Stimulated activated naive CD4-positive, alpha-beta T cell (primary cell): ENCODE data around the gene UBASH3A.
"Not testable (repeated sequence)": the region's sequence is repeated elsewhere in the genome, so short reads cannot be mapped to it uniquely, and the experiment has no call there.

Source experiments
- DNase-seq, 6 experiments: peaks; one replicate each; lab custom pipeline; 2025; lab: John Stamatoyannopoulos, UW

The UBASH3A gene

GRCh38 chr21:42467140-42467983, 63.7 kb downstream of the UBASH3A start:
- DNase-seq = no peak

- no peak for DNase-seq
These were observed 64.9 kb downstream of the UBASH3A start for GRCh38 chr21:42468491-42469131.

- no peak for DNase-seq
These were observed 65.6 kb downstream of the UBASH3A start for GRCh38 chr21:42469272-42469671.

GRCh38 chr21:42469726-42470125, 66.0 kb downstream of the UBASH3A start:
- DNase-seq = not testable (repeated sequence)

- no peak for DNase-seq
These were observed 67.5 kb downstream of the UBASH3A start for GRCh38 chr21:42471206-42471605.

GRCh38 chr21:42471716-42472330, 68.1 kb downstream of the UBASH3A start:
- no peak for DNase-seq

GRCh38 chr21:42472521-42472920, 68.8 kb downstream of the UBASH3A start:
- DNase-seq = no peak

- no peak for DNase-seq
These were observed 69.9 kb downstream of the UBASH3A start for GRCh38 chr21:42473498-42474042.

- DNase-seq = no peak
These were observed 70.5 kb downstream of the UBASH3A start for GRCh38 chr21:42474043-42474831.

- DNase-seq = no peak
These were observed 71.3 kb downstream of the UBASH3A start for GRCh38 chr21:42475036-42475435.

- no peak for DNase-seq
These were observed 72.1 kb downstream of the UBASH3A start for GRCh38 chr21:42475526-42476387.

- DNase-seq = no peak
These were observed 73.0 kb downstream of the UBASH3A start for GRCh38 chr21:42476388-42477331.

- DNase-seq = no peak
These were observed 74.8 kb downstream of the UBASH3A start for GRCh38 chr21:42478504-42478903.

- DNase-seq = no peak
These were observed 75.9 kb downstream of the UBASH3A start for GRCh38 chr21:42479582-42479981.

GRCh38 chr21:42480736-42481135, 77.0 kb downstream of the UBASH3A start:
- no peak for DNase-seq

- no peak for DNase-seq
These were observed 77.5 kb downstream of the UBASH3A start for GRCh38 chr21:42481169-42481568.

- no peak for DNase-seq
These were observed 81.3 kb downstream of the UBASH3A start for GRCh38 chr21:42484966-42485365.

- no peak for DNase-seq
These were observed 82.4 kb downstream of the UBASH3A start for GRCh38 chr21:42486072-42486471.

- no peak for DNase-seq
These were observed 82.8 kb downstream of the UBASH3A start for GRCh38 chr21:42486531-42486930.
